Parathyroid adenoma (tissue), 2 donors: ENCODE results near the gene PTPRA.
A peak's percentile ranks its signal among the peaks of the same experiment; 100 is the strongest.

Experiments used
- H2AFZ ChIP-seq: fragments of 300-600 bp; sonication (generic); one replicate; pipeline ENCODE4 v1.7.0; 2017; ENCODE audit warnings: antibody characterized with exemption, mild to moderate bottlenecking
- H3K27ac ChIP-seq: fragments of 300-600 bp; sonication (generic); one replicate; pipeline ENCODE4 v1.7.0; 2017
- H3K27me3 ChIP-seq: fragments of 300-600 bp; sonication (generic); one replicate; pipeline ENCODE4 v1.7.0; 2017; ENCODE audit warnings: low read length; ENCODE audit not compliant: control insufficient read depth, insufficient read depth
- H3K36me3 ChIP-seq: fragments of 300-600 bp; sonication (generic); one replicate; pipeline ENCODE4 v1.7.0; 2017; ENCODE audit warnings: low read length; ENCODE audit not compliant: control insufficient read depth, insufficient read depth
- H3K4me1 ChIP-seq: fragments of 300-600 bp; sonication (generic); one replicate; pipeline ENCODE4 v1.7.0; 2017; ENCODE audit warnings: control low read depth
- H3K4me2 ChIP-seq: fragments of 300-600 bp; sonication (generic); one replicate; pipeline ENCODE4 v1.7.0; 2017; ENCODE audit warnings: low read length
- H3K4me3 ChIP-seq: fragments of 300-600 bp; sonication (generic); one replicate; pipeline ENCODE4 v1.7.0; 2017; ENCODE audit warnings: low read depth, low read length
- H3K79me2 ChIP-seq: fragments of 300-600 bp; sonication (generic); one replicate; pipeline ENCODE4 v1.7.0; 2017; ENCODE audit warnings: control low read depth
- H3K9ac ChIP-seq: fragments of 300-600 bp; sonication (generic); one replicate; pipeline ENCODE4 v1.7.0; 2017; ENCODE audit warnings: mild to moderate bottlenecking
- H3K9me3 ChIP-seq: fragments of 300-600 bp; sonication (generic); one replicate; pipeline ENCODE4 v1.7.0; 2017; ENCODE audit warnings: low read length; ENCODE audit not compliant: control insufficient read depth
- CTCF ChIP-seq: fragments of 300-600 bp; sonication (generic); IDR thresholded peaks from one replicate; pipeline ENCODE4 v1.7.0; 2017; ENCODE audit warnings: antibody characterized with exemption, mild to moderate bottlenecking
- donor health status: primary hyperparathyroidism.

Gene PTPRA

DNA sequence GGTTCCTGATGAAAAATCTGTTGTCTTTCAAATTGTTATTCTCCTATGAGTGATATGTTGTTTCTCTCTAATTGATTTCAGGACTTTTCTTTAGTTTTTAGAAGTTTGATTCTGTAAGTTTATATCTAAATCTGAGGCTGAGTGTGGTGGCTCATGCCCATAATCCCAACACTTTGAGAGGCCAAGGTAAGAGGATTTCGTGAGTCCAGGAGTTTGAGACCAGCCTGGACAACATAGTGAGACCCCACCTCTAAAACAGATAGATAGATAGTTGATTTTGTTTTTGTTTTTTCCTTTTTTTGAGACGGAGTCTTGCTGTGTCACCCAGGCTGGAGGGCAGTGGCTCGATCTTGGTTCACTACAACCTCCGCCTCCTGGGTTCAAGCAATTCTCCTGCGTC, 64.6 kb downstream of the PTPRA start:
- no peaks in the 10 kb centered on the region for H3K36me3 ChIP-seq
- H3K4me1 ChIP-seq: no peaks in the 10 kb centered on the region
- H3K9ac ChIP-seq: no peak overlapping the region
- H3K9me3 ChIP-seq: no peaks in the 10 kb centered on the region
- H3K27ac ChIP-seq: no peak overlapping the region
- no peak overlapping the region for H2AFZ ChIP-seq
- TF ChIP-seq CTCF: no peak
- H3K27me3 ChIP-seq: no peaks in the 10 kb centered on the region
- H3K79me2 ChIP-seq: peaks cover 14% of the 10 kb centered on the region
- no peak overlapping the region for H3K4me3 ChIP-seq
- H3K4me2 ChIP-seq: no peak overlapping the region

- Histone ChIP-seq H3K9ac (no peak overlapping the region), H3K27me3 (no peaks in the 10 kb centered on the region), H3K36me3 (no peaks in the 10 kb centered on the region), H2AFZ (no peak overlapping the region), H3K4me1 (peaks cover 5% of the 10 kb centered on the region), H3K9me3 (no peaks in the 10 kb centered on the region), H3K4me2 (no peak overlapping the region), H3K27ac (no peak overlapping the region), H3K79me2 (peaks cover 11% of the 10 kb centered on the region), H3K4me3 (no peak overlapping the region)
- TF ChIP-seq CTCF: no peak
Measured at GRCh38 chr20:2942439-2942838, 69.2 kb downstream of the PTPRA start.

- Histone ChIP-seq H3K9ac (no peak overlapping the region), H3K79me2 (no peaks in the 10 kb centered on the region), H3K27ac (no peak overlapping the region), H2AFZ (no peak overlapping the region), H3K9me3 (no peaks in the 10 kb centered on the region), H3K4me3 (no peak overlapping the region), H3K4me1 (peaks cover 5% of the 10 kb centered on the region), H3K4me2 (peak overlapping the region; percentile 9), H3K36me3 (no peaks in the 10 kb centered on the region), H3K27me3 (no peaks in the 10 kb centered on the region)
- no peak for TF ChIP-seq CTCF
Measured at GRCh38 chr20:2946988-2947961, 74.0 kb downstream of the PTPRA start.

DNA sequence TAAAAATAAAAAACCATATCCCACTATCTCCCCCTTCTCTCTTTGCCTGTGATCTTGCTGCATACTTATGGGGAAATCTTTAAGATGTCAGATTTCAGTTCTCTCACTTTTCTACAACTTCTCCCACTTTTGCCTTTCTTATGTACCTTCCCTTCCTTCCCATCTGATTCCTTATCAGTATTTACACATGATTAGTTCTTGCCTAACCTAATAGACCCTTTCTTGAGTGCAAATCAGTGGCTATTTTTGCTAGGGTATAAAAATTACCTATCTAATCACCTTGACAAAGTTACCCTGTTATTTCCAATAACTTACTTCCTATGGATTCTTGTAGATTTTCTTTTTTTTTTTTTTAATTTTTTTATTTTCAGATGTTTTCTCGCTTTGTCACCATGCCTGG, 75.7 kb downstream of the PTPRA start:
- Histone ChIP-seq H3K9me3 (no peaks in the 10 kb centered on the region), H2AFZ (no peak overlapping the region), H3K4me3 (no peak overlapping the region), H3K27ac (no peak overlapping the region), H3K36me3 (no peaks in the 10 kb centered on the region), H3K79me2 (no peaks in the 10 kb centered on the region), H3K27me3 (no peaks in the 10 kb centered on the region), H3K4me1 (peaks cover 5% of the 10 kb centered on the region), H3K9ac (no peak overlapping the region), H3K4me2 (no peak overlapping the region)
- no peak for TF ChIP-seq CTCF

DNA sequence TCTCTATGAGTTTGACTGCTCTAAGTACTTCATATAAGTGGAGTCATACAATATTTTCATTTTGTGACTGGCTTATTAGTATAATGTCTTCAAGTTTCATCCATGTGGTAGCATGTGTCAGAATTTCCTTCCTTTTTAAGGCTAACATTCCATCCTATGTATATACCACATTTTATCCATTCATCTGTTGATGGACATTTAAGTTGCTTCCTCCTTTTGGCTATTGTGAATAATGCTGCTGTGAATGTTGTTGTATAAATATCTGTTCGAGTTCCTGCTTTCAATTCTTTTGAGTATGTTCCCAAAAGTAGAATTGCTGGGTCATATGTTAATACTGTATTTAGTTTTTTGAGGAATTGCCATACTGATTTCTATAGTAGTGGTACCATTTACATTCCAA, 79.5 kb downstream of the PTPRA start:
- Histone ChIP-seq H3K27ac (no peak overlapping the region), H3K79me2 (no peaks in the 10 kb centered on the region), H3K4me3 (no peak overlapping the region), H2AFZ (no peak overlapping the region), H3K27me3 (no peaks in the 10 kb centered on the region), H3K4me1 (no peaks in the 10 kb centered on the region), H3K4me2 (no peak overlapping the region), H3K9ac (no peak overlapping the region), H3K36me3 (no peaks in the 10 kb centered on the region), H3K9me3 (no peaks in the 10 kb centered on the region)
- TF ChIP-seq CTCF: no peak
